ENCODE data around the gene GFPT2.

DNA sequence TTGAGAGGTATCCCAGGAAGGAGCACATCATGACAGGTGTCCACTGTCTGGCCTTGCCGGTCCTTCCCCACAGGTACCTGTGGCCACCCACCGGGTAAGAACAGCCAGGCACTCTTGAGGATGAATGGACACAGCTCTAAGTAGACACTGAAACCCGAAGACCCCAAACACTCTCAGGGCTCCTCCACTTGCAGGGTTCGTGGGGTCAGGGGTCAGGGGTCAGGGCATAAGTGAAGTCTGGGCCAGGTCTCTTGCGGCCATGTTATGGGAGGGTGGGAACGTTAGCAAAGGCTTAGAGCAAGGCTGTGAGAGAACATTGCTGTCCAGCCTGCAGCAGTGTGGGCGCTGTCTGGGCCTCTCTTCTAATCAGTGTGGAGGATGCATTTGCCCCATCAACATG lies 101.2 kb downstream of the GFPT2 start:
- no peak for TF ChIP-seq POLR2A (IDR thresholded peaks at IDR 0.05)
- TF ChIP-seq CTCF (IDR thresholded peaks at IDR 0.05): no peak
- no peak for TF ChIP-seq POLR2AphosphoS5 (IDR thresholded peaks at IDR 0.05)
- no peak for TF ChIP-seq EP300 (IDR thresholded peaks at IDR 0.05)

Measured in sigmoid colon (tissue), 4 donors.